Measurements from ENCODE around the gene GPC4. TPM values are rescaled to one million over a fixed set of nuclear protein-coding genes. Genes with fewer than 3 reads are reported as not detected.
A peak's percentile ranks its signal among the peaks of the same experiment; 100 is the strongest.

Gene GPC4
- 0.99 and 1.2 TPM in 2 replicates for total RNA-seq
- polyA plus RNA-seq (2012), result 8.1 TPM

GRCh38 chrX:133415276-133416105, at the start of gene GPC4:
Gene GPC4 (minus strand): TSS chrX:133415489. CDS start chrX:133414965, 524 bp downstream.
- DNase-seq (ENCODE audit: low read depth), result peak; percentile 51

- DNase-seq (ENCODE audit: low read depth), result no peak
Observed at GRCh38 chrX:133461231-133461630, 45.9 kb upstream of the GPC4 start.

GRCh38 chrX:133454924-133455323, 39.6 kb upstream of the GPC4 start:
- DNase-seq (ENCODE audit: low read depth), result no peak

- no peak for DNase-seq (ENCODE audit: low read depth)
Observed at GRCh38 chrX:133454491-133454914, 39.2 kb upstream of the GPC4 start.

GRCh38 chrX:133448512-133449076, 33.3 kb upstream of the GPC4 start:
- DNase-seq (ENCODE audit: low read depth), result peak; percentile 57

- DNase-seq (ENCODE audit: low read depth), result peak; percentile 2
Observed at GRCh38 chrX:133444952-133445831, 29.9 kb upstream of the GPC4 start.

GRCh38 chrX:133444196-133444595, 28.9 kb upstream of the GPC4 start:
- no peak for DNase-seq (ENCODE audit: low read depth)

GRCh38 chrX:133440797-133441163, 25.5 kb upstream of the GPC4 start:
- DNase-seq (ENCODE audit: low read depth), result no peak

- DNase-seq (ENCODE audit: low read depth), result no peak
Observed at GRCh38 chrX:133440081-133440796, 24.9 kb upstream of the GPC4 start.

- no peak for DNase-seq (ENCODE audit: low read depth)
Observed at GRCh38 chrX:133437766-133438165, 22.5 kb upstream of the GPC4 start.

- DNase-seq (ENCODE audit: low read depth), result no peak
Observed at GRCh38 chrX:133437356-133437755, 22.1 kb upstream of the GPC4 start.

GRCh38 chrX:133435544-133436124, 20.3 kb upstream of the GPC4 start:
- DNase-seq (ENCODE audit: low read depth), result no peak

- DNase-seq (ENCODE audit: low read depth), result no peak
Observed at GRCh38 chrX:133434197-133434820, 19.0 kb upstream of the GPC4 start.

GRCh38 chrX:133419911-133420310, 4.6 kb upstream of the GPC4 start:
- no peak for DNase-seq (ENCODE audit: low read depth)

- no peak for DNase-seq (ENCODE audit: low read depth)
Observed at GRCh38 chrX:133418588-133418987, 3.3 kb upstream of the GPC4 start.

GRCh38 chrX:133417364-133417763, 2.1 kb upstream of the GPC4 start:
- DNase-seq (ENCODE audit: low read depth), result no peak

GRCh38 chrX:133414406-133415275, 648 bp downstream of the GPC4 start:
- peak; percentile 1 for DNase-seq (ENCODE audit: low read depth)

GRCh38 chrX:133413218-133413925, 1.9 kb downstream of the GPC4 start:
- DNase-seq (ENCODE audit: low read depth), result no peak

- no peak for DNase-seq (ENCODE audit: low read depth)
Observed at GRCh38 chrX:133412665-133413064, 2.6 kb downstream of the GPC4 start.

Data from myocyte (in vitro differentiated cells).